Thoracic aorta (tissue), 2 donors: ENCODE results near the gene TMEM97. TPM values are rescaled to one million over a fixed set of nuclear protein-coding genes. Genes with fewer than 3 reads are reported as not detected.
"Not testable (repeated sequence)": the region's sequence is repeated elsewhere in the genome, so short reads cannot be mapped to it uniquely, and the experiment has no call there.

Experiments
- ATAC-seq: fragments of 150-250 bp; one replicate; pipeline ENCODE4 v1.8.0; 2017; ENCODE audit warnings: low read depth; ENCODE audit not compliant: insufficient number of reproducible peaks, low FRiP score
- DNase-seq: peaks from one replicate; pipeline ENCODE4 v3.0.0-alpha.2; 2020; ENCODE audit warnings: low spot score
- H3K27ac ChIP-seq, 2 donors: fragments of 200-600 bp; sonication (generic); 1 replicate in 1 of 2; 2 replicates in 1 of 2; pipeline ENCODE4 v1.5.1; 2016; ENCODE audit warnings: mild to moderate bottlenecking in 2 of 2, moderate library complexity in 2 of 2
- H3K27me3 ChIP-seq: fragments of 200-600 bp; sonication (generic); replicated peaks from 2 replicates; pipeline ENCODE4 v1.6.0; 2016; ENCODE audit warnings: mild to moderate bottlenecking; ENCODE audit not compliant: insufficient read depth
- H3K36me3 ChIP-seq: fragments of 200-600 bp; sonication (generic); one replicate; pipeline ENCODE4 v1.5.1; 2016
- H3K4me1 ChIP-seq, 2 donors: fragments of 200-600 bp; sonication (generic); 1 replicate in 1 of 2; 2 replicates in 1 of 2; pipeline versions ENCODE4 v1.5.1 to v1.6.0; 2016; ENCODE audit warnings: low read depth in 2 of 2, mild to moderate bottlenecking in 1 of 2; ENCODE audit not compliant: control insufficient read depth in 1 of 2
- H3K4me3 ChIP-seq: fragments of 200-600 bp; sonication (generic); 2 replicates; pipeline ENCODE4 v1.5.1; 2016; ENCODE audit warnings: mild to moderate bottlenecking
- H3K9me3 ChIP-seq: fragments of 200-600 bp; sonication (generic); 2 replicates; pipeline ENCODE4 v1.5.1; 2016
- CTCF ChIP-seq: fragments of 200-600 bp; sonication (generic); IDR thresholded peaks from one replicate; pipeline ENCODE4 v1.5.1; 2019; ENCODE audit warnings: antibody characterized with exemption
- total RNA-seq, 2 donors: library from RNA; depleted of rRNA; stranded (reverse); fragments of >200 nt; gene quantifications; one replicate each; pipeline versions ENCODE4 v1.1.0 to v1.2.3, GENCODE V29; 2016

The TMEM97 gene
- total RNA-seq, 2 donors from 2014 or later: 1.1 to 5.9 TPM

GRCh38 chr17:28335959-28336871 lies 17.2 kb downstream of the TMEM97 start:
- Histone ChIP-seq H3K4me1 (peaks cover 26 to 45% of the 10 kb centered on the region in 2 donors), H3K4me3 (peak overlapping the region; percentile 86), H3K9me3 (no peaks in the 10 kb centered on the region), H3K27me3 (no peaks in the 10 kb centered on the region), H3K27ac (peak overlapping the region; percentile 93 to 94), H3K36me3 (peaks cover 9% of the 10 kb centered on the region)
- ATAC-seq (no peak), DNase-seq (no peak)
- TF ChIP-seq CTCF: no peak

DNA sequence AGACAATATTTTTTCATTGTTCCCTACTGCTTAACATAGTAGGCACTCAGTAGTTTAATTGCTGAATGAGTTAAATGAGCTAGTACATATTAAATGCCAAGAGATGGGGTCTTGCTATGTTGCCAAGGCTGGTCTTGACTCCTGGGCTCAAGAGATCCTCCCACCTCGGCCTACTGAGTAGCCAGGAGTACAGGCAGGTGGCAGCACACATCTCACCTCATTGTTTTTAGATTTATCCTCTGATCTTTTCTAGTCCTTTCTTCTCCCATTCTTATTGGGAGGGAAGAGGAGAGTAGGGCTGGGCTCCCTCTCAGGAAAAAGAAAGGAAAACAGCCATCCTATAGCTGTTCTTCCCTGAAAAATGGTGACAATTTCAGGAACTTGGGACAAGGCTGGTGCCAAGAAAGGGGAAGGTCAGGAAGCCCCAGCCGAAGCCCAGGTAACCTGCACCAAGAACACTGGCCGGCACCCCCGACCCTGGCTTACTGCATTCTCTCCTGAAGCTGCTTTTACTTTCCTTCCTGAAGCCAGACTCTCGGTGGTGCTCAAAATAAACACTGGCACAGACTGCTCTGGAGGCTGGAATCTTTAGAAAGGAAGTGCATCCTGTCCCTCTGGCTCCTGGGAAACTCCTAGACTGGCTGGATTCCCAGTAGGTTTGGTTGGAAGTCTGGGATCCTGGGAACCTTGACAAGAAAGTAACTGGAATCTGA lies 19.2 kb downstream of the TMEM97 start:
- ATAC-seq (no peak), DNase-seq (no peak)
- Histone ChIP-seq H3K9me3 (no peaks in the 10 kb centered on the region), H3K4me1 (peaks cover 26 to 43% of the 10 kb centered on the region in 2 donors), H3K27me3 (no peaks in the 10 kb centered on the region), H3K27ac (peak overlapping the region; percentile 56 to 94), H3K36me3 (peaks cover 28% of the 10 kb centered on the region), H3K4me3 (no peak overlapping the region)
- TF ChIP-seq CTCF: no peak

DNA sequence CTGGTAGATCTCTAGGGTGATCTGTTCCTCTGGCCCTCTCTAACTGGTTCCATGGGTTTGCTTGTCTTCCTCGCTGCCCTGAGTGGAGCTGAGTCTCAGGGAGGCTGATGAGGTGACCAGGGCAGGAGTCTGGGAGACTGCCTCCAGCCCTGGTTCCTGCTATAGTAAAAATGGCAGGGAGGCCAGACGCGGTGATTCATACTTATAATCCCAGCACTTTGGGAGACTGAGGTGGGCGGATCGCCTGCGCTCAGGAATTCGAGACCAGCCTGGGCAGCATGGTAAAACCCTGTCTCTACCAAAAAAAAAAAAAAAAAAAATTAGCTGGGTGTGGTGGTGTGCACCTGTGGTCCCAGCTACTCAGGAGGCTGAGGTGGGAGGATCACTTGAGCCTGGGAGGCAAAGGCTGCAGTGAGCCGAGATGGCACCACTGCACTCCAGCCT lies 19.8 kb downstream of the TMEM97 start:
- H3K27ac ChIP-seq: peak overlapping the region; percentile 56 to 94
- H3K4me3 ChIP-seq, H3K27me3 ChIP-seq, H3K9me3 ChIP-seq, DNase-seq, ATAC-seq: not testable (repeated sequence)
- peaks cover 26 to 37% of the 10 kb centered on the region in 2 donors for H3K4me1 ChIP-seq
- H3K36me3 ChIP-seq: peaks cover 28% of the 10 kb centered on the region

GRCh38 chr17:28339431-28339830 lies 20.4 kb downstream of the TMEM97 start:
- no peak overlapping the region for H3K27ac ChIP-seq
- no peak overlapping the region for H3K4me3 ChIP-seq
- DNase-seq (no peak), ATAC-seq (no peak)
- no peaks in the 10 kb centered on the region for H3K9me3 ChIP-seq
- H3K36me3 ChIP-seq: peaks cover 28% of the 10 kb centered on the region
- H3K4me1 ChIP-seq: peaks cover 20 to 32% of the 10 kb centered on the region in 2 donors
- no peaks in the 10 kb centered on the region for H3K27me3 ChIP-seq
- TF ChIP-seq CTCF: no peak

- no peak for TF ChIP-seq CTCF
- no peak for ATAC-seq
- no peak for DNase-seq
These were observed 21.4 kb downstream of the TMEM97 start for GRCh38 chr17:28340374-28340773.

More at GRCh38 chr17:28340374-28340773, 21.4 kb downstream of the TMEM97 start:
- H3K27ac ChIP-seq: no peak overlapping the region
- H3K4me3 ChIP-seq: no peak overlapping the region
- H3K9me3 ChIP-seq: no peaks in the 10 kb centered on the region
- peaks cover 33% of the 10 kb centered on the region for H3K36me3 ChIP-seq
- no peaks in the 10 kb centered on the region for H3K27me3 ChIP-seq
- H3K4me1 ChIP-seq: peaks cover 26 to 39% of the 10 kb centered on the region in 2 donors
